ENCODE results near the gene CDC42EP1. TPM values are rescaled to one million over a fixed set of nuclear protein-coding genes. Genes with fewer than 3 reads are reported as not detected.
"Not testable (repeated sequence)": the region's sequence is repeated elsewhere in the genome, so short reads cannot be mapped to it uniquely, and the experiment has no call there.

Gene CDC42EP1
- total and polyA plus RNA-seq, 2 donors (not counting 3 experiments of a cell fraction or from before 2014, with no cell fraction given), result 82.2 to 141 TPM

DNA sequence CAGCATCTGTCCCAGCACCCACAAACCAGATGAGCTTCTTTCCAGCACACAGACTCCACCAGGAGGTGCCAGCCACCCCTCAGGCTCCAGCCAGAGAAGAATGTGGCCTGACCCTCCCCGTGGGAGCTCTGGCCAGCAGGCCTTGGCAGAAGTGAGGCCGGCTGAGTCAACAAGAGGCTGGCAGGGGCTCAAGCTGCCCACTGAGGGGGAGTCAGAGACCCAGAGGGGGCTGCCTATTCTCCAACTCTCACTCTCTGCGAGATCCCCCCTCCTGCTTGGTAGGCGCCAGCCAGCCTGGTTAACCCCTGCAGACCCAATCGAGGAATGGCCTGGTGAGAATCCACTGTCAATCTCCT, 10.6 kb upstream of the CDC42EP1 start:
- no peaks in the 10 kb centered on the region for H3K9me1 ChIP-seq (replicated peaks; ENCODE audit: control insufficient read depth, extremely low read depth, insufficient read depth, low read length)
- BruUV-seq (replicated peaks), result no TSS peak
- no peak overlapping the region for H3K9ac ChIP-seq (replicated peaks; ENCODE audit: extremely low read depth, insufficient read depth, low read length)
- TF ChIP-seq JUN (IDR thresholded peaks at IDR 0.05; ENCODE audit: borderline replicate concordance, insufficient read depth, insufficient read length, low read depth) (no peak), EZH2 (IDR thresholded peaks at IDR 0.05; ENCODE audit: borderline replicate concordance, low read depth, low read length, severe bottlenecking) (no peak), POLR2A (IDR thresholded peaks at IDR 0.05; ENCODE audit: low read depth, low read length) (no peak), GATA2 (IDR thresholded peaks at IDR 0.05; ENCODE audit: insufficient read depth, insufficient read length, low read depth, low read length) (no peak)
- TF ChIP-seq, protein P1, sequence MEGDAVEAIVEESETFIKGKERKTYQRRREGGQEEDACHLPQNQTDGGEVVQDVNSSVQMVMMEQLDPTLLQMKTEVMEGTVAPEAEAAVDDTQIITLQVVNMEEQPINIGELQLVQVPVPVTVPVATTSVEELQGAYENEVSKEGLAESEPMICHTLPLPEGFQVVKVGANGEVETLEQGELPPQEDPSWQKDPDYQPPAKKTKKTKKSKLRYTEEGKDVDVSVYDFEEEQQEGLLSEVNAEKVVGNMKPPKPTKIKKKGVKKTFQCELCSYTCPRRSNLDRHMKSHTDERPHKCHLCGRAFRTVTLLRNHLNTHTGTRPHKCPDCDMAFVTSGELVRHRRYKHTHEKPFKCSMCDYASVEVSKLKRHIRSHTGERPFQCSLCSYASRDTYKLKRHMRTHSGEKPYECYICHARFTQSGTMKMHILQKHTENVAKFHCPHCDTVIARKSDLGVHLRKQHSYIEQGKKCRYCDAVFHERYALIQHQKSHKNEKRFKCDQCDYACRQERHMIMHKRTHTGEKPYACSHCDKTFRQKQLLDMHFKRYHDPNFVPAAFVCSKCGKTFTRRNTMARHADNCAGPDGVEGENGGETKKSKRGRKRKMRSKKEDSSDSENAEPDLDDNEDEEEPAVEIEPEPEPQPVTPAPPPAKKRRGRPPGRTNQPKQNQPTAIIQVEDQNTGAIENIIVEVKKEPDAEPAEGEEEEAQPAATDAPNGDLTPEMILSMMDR (IDR thresholded peaks at IDR 0.05; ENCODE audit: extremely low read depth in 1 of 2, insufficient read depth in 1 of 2, low read depth in 1 of 2, low read length in 2 of 2), result peak in 1 of 2 donors; percentile 60
- peak; percentile 86 for DNase-seq (ENCODE audit: low read depth, low spot score)
- no peaks in the 10 kb centered on the region for H3K79me2 ChIP-seq (ENCODE audit: control insufficient read depth, insufficient read depth, low read length)
- POLR2A ChIA-PET, result interaction anchor here (0.5 to 0.7 kb wide), 3 partner anchors 12 to 58 kb away, joined by 3 to 4 read pairs (median 3); partner anchors contain the start of gene LGALS2
- no peak overlapping the region for H3K27ac ChIP-seq (ENCODE audit: insufficient read depth, low read depth, low read length)
- intact Hi-C loops (cut with micrococcal nuclease), result no loop called here
- no peaks in the 10 kb centered on the region for H3K27me3 ChIP-seq (ENCODE audit: control insufficient read depth in 2 of 2, insufficient read depth in 2 of 2, low read length in 2 of 2)
- no peak overlapping the region for H3K4me2 ChIP-seq (ENCODE audit: insufficient read depth, low read length)
- H3K36me3 ChIP-seq (ENCODE audit: control insufficient read depth in 2 of 2, extremely low read depth in 1 of 2, insufficient read depth in 2 of 2, low read length in 2 of 2), result no peaks in the 10 kb centered on the region
- no peaks in the 10 kb centered on the region for H4K20me1 ChIP-seq (replicated peaks; ENCODE audit: control insufficient read depth, extremely low read depth, insufficient read depth, low read length)
- peaks cover 37% of the 10 kb centered on the region for H3K4me1 ChIP-seq (ENCODE audit: control insufficient read depth, extremely low read depth, insufficient read depth, low read length)
- H3K4me3 ChIP-seq (replicated peaks in 1 of 3; ENCODE audit: insufficient read depth in 1 of 3, low read depth in 1 of 3, low read length in 3 of 3), result no peak overlapping the region
- FAIRE-seq, result no peak
- dilution Hi-C loops (cut with MboI; ENCODE audit: extremely low pct_ligation_motif_present, low sequenced_read_pairs), result no loop called here
- CTCF ChIA-PET, result interaction anchor here (0.8 to 16.0 kb wide), 11 partner anchors 11 to 57 kb away, joined by 3 to 977 read pairs (median 4); partner anchors contain the start of genes CARD10 and CDC42EP1
- H3K9me3 ChIP-seq (replicated peaks; ENCODE audit: control insufficient read depth, insufficient read depth, low read length), result no peaks in the 10 kb centered on the region
- no peak overlapping the region for H2AFZ ChIP-seq (ENCODE audit: low read depth, low read length)

DNA sequence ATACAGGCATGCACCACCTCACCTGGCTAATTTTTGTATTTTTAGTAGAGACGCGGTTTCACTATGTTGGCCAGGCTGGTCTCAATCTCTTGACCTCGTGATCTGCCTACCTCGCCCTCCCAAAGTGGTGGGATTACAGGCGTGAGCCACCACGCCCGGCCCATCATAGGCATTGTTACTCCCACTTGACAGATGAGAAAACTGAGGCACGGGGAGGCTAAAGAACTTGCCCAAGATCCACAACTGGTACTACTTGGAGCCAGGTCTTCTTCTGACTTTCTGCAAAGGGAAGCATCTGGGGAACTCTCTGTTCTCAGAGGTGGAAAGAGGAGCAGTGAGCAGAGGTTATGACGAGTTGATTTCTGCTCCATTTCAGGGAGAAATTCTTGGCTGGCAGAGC, 9.4 kb upstream of the CDC42EP1 start:
- H3K27ac ChIP-seq (ENCODE audit: insufficient read depth, low read depth, low read length); H3K9me3 ChIP-seq (replicated peaks; ENCODE audit: control insufficient read depth, insufficient read depth, low read length); H3K79me2 ChIP-seq (ENCODE audit: control insufficient read depth, insufficient read depth, low read length); BruUV-seq (replicated peaks); intact Hi-C loops (cut with micrococcal nuclease); H3K27me3 ChIP-seq (ENCODE audit: control insufficient read depth in 2 of 2, insufficient read depth in 2 of 2, low read length in 2 of 2); H3K9me1 ChIP-seq (replicated peaks; ENCODE audit: control insufficient read depth, extremely low read depth, insufficient read depth, low read length); H3K4me3 ChIP-seq (replicated peaks in 1 of 3; ENCODE audit: insufficient read depth in 1 of 3, low read depth in 1 of 3, low read length in 3 of 3); DNase-seq (ENCODE audit: low read depth, low spot score); FAIRE-seq; H3K36me3 ChIP-seq (ENCODE audit: control insufficient read depth in 2 of 2, extremely low read depth in 1 of 2, insufficient read depth in 2 of 2, low read length in 2 of 2); H4K20me1 ChIP-seq (replicated peaks; ENCODE audit: control insufficient read depth, extremely low read depth, insufficient read depth, low read length); dilution Hi-C loops (cut with MboI; ENCODE audit: extremely low pct_ligation_motif_present, low sequenced_read_pairs); H3K4me2 ChIP-seq (ENCODE audit: insufficient read depth, low read length); H2AFZ ChIP-seq (ENCODE audit: low read depth, low read length); H3K9ac ChIP-seq (replicated peaks; ENCODE audit: extremely low read depth, insufficient read depth, low read length): not testable (repeated sequence)
- ChIA-PET CTCF (interaction anchor here (1.4 to 16.0 kb wide), 3 partner anchors 14 to 40 kb away, joined by 4 to 977 read pairs (median 437); partner anchors contain the start of gene CDC42EP1), POLR2A (interaction anchor here (0.6 kb wide), 1 partner anchor 10 kb away, joined by 4 read pairs; the partner anchor contains the start of gene CDC42EP1)
- H3K4me1 ChIP-seq (ENCODE audit: control insufficient read depth, extremely low read depth, insufficient read depth, low read length), result peaks cover 29% of the 10 kb centered on the region

Measured in endothelial cell of umbilical vein (primary cell).